Measurements from ENCODE around the gene NPM1. TPM values are rescaled to one million over a fixed set of nuclear protein-coding genes. Genes with fewer than 3 reads are reported as not detected.

NPM1 gene
- total and polyA plus RNA-seq, 7 donors: 722 to 2,962 (median 951) TPM

DNA sequence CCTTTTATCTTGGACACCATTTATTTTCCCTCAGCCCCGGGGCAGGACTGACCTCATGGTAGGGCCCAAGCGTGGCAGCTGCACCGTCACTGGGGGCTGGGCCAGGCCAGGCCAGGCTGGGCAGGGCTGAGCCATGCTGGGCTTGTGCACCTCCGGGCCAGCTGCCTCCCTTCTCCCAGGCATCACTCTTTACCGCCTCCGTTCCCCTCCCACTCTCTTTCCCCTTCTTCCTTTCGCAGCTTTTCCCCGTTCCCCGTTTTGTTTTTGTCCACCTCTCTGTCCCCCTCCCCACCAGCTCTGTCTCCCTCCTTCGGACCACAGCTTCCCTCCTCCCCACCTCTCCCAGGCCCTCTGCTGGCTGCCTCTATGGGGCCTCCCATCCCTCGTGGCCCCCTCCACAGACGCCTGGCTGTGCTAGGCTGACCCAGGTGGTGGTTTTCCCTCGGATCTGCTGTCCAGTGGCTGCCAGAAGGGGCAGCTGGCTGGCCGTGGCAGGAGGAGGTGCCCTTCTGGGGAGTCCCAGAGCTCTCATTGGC, 49.7 kb downstream of the NPM1 start:
- Histone ChIP-seq H3K27me3 (no peaks in the 10 kb centered on the region), H3K4me1 (no peaks in the 10 kb centered on the region), H3K36me3 (no peaks in the 10 kb centered on the region), H3K27ac (no peak overlapping the region), H3K9me3 (no peaks in the 10 kb centered on the region), H3K4me3 (no peak overlapping the region)
- TF ChIP-seq, protein P1, sequence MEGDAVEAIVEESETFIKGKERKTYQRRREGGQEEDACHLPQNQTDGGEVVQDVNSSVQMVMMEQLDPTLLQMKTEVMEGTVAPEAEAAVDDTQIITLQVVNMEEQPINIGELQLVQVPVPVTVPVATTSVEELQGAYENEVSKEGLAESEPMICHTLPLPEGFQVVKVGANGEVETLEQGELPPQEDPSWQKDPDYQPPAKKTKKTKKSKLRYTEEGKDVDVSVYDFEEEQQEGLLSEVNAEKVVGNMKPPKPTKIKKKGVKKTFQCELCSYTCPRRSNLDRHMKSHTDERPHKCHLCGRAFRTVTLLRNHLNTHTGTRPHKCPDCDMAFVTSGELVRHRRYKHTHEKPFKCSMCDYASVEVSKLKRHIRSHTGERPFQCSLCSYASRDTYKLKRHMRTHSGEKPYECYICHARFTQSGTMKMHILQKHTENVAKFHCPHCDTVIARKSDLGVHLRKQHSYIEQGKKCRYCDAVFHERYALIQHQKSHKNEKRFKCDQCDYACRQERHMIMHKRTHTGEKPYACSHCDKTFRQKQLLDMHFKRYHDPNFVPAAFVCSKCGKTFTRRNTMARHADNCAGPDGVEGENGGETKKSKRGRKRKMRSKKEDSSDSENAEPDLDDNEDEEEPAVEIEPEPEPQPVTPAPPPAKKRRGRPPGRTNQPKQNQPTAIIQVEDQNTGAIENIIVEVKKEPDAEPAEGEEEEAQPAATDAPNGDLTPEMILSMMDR (IDR thresholded peaks at IDR 0.05): no peak
- no peak for TF ChIP-seq EP300 (IDR thresholded peaks at IDR 0.05)
- no peak for TF ChIP-seq POLR2AphosphoS5 (IDR thresholded peaks at IDR 0.05)
- TF ChIP-seq POLR2A (IDR thresholded peaks at IDR 0.05): no peak
- intact Hi-C loops (cut with DNase I): no loop called here
- 76 to 78% methylated on average over 14 of the region's 14 CpGs for WGBS, 2 donors
- no peak for DNase-seq

DNA sequence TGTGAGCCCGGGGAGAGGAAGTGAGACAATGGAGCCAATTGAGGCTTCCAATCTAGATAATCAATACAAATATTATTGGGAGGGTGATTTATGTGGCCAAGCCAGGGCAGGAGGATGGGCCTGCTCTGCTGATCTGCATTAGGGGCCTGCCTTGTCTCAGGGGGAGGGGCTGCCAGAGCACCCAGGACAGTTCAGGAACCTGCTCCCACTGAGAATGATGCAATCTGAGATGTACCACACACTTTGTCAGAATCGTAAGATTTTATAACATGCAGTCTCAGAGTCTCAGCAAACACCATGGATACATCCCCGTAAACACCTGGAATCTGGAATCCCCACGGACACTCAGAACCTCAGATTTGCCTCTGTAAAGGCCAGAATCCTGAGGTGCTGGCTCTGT, 51.1 kb downstream of the NPM1 start:
- H3K27me3 ChIP-seq: no peaks in the 10 kb centered on the region
- WGBS, 2 donors: 52 to 83% methylated on average over 4 of the region's 4 CpGs

DNA sequence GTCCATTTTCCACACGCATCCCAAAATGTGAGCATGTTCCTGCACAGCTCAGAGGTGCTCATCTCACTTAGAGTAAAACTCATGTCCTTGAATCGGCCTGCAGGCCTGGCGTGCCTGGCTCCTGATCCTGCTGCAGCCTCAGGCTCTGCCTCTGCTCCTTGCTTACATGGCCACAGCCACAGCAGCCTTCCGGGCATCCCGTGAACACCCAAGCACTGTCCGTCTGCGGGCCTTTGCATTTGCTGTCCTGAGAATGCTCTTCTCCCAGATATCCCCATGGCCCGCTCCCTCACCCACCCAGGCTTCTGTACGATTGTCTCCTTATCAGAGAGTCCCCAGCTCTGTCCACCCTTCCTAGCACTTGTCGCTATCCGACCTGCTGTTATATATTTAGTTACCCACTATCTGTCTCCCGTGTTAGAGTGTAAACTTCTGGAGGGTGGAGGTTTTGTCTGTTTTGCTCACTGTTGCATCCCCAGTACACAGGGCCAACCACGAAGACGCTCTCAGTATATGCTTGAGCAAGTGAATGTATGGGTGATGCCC, 53.7 kb downstream of the NPM1 start:
- H3K4me3 ChIP-seq: no peak overlapping the region
- intact Hi-C loops (cut with DNase I): no loop called here
- no peak overlapping the region for H3K27ac ChIP-seq
- DNase-seq: no peak
- peaks cover 0 to 9% (median 0%) of the 10 kb centered on the region in 4 donors for H3K4me1 ChIP-seq
- WGBS, 2 donors: 92 to 93% methylated on average over 14 of the region's 14 CpGs
- no peaks in the 10 kb centered on the region for H3K9me3 ChIP-seq
- no peak for TF ChIP-seq POLR2AphosphoS5 (IDR thresholded peaks at IDR 0.05)
- TF ChIP-seq POLR2A (IDR thresholded peaks at IDR 0.05): no peak
- H3K27me3 ChIP-seq: no peaks in the 10 kb centered on the region
- no peaks in the 10 kb centered on the region for H3K36me3 ChIP-seq

More for the DNA sequence above, 51.1 kb downstream of the NPM1 start:
- DNase-seq: no peak
- Histone ChIP-seq H3K4me3 (no peak overlapping the region), H3K36me3 (no peaks in the 10 kb centered on the region), H3K27ac (no peak overlapping the region), H3K9me3 (no peaks in the 10 kb centered on the region), H3K4me1 (no peaks in the 10 kb centered on the region)
- intact Hi-C loops (cut with DNase I): no loop called here
- TF ChIP-seq, protein P1 (IDR thresholded peaks at IDR 0.05): no peak
- no peak for TF ChIP-seq POLR2AphosphoS5 (IDR thresholded peaks at IDR 0.05)
- TF ChIP-seq EP300 (IDR thresholded peaks at IDR 0.05): no peak
- no peak for TF ChIP-seq POLR2A (IDR thresholded peaks at IDR 0.05)

DNA sequence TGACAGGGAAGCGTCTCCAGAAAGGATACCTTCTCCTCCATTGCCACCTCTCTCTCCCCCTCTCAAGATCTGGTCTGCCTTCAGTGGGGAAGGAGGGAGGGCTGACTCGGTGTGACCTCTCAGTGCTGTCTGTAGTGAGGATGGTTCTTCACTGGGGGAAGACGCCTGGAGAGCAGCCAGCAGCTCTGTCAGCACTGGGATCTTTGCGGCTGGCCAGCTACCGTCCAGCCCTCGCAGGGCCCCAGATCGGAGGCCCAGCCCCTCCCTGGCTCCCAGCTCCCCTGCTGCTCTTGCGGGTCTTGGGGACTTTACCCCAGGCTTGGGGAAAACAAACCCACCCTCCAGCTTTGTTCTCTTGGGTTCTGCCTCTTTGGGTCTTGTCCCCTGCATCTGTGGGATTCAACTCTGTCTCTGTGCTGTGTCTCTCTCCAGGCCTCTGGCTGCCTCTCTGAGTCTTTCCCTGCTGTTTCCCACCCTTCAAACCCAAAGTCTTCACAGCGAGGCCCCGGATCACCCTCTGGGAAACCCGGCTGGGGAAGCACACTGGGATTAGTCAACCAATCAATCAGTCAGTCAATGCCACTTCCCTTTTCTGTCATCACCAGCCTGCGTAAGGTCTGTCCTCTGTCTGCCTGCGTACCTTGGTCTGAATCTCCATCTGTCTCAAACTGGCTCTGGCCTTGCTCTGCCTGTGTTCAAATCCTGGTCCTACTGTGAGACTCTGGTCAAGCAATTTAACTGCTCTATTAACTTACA, 54.8 kb downstream of the NPM1 start:
- TF ChIP-seq POLR2AphosphoS5 (IDR thresholded peaks at IDR 0.05) (no peak), EP300 (IDR thresholded peaks at IDR 0.05) (no peak), POLR2A (IDR thresholded peaks at IDR 0.05) (no peak)
- TF ChIP-seq, protein P1 (IDR thresholded peaks at IDR 0.05): no peak
- Histone ChIP-seq H3K9me3 (no peaks in the 10 kb centered on the region), H3K36me3 (no peaks in the 10 kb centered on the region), H3K27me3 (no peaks in the 10 kb centered on the region), H3K27ac (no peak overlapping the region), H3K4me1 (peaks cover 0 to 9% (median 0%) of the 10 kb centered on the region in 4 donors), H3K4me3 (no peak overlapping the region)
- intact Hi-C loops (cut with DNase I): no loop called here
- 68 to 78% methylated on average over 13 of the region's 13 CpGs for WGBS, 2 donors
- DNase-seq: no peak

DNA sequence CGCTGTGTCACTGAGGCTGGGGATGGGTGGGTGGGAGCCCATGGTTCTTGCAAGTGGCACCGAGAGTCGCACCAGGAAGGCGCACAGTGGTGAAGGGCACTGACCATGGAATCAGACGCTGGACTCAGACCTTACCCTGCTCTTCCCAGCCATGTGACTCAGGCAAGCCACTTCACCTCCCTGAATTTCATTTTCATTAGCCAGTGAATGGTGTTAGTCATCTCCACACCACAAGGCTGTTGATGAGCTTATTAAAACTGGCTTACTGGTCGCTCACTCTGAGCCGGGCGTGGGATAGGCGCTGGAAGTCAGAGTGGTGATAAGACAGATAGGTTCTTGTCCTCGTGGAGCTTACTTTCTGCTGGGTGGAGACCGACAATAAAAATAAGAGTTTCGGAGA, 56.9 kb downstream of the NPM1 start:
- H3K27ac ChIP-seq: no peak overlapping the region
- 91 to 92% methylated on average over 12 of the region's 12 CpGs for WGBS, 2 donors
- no peaks in the 10 kb centered on the region for H3K36me3 ChIP-seq
- peaks cover 0 to 9% (median 0%) of the 10 kb centered on the region in 4 donors for H3K4me1 ChIP-seq
- no peaks in the 10 kb centered on the region for H3K9me3 ChIP-seq
- H3K27me3 ChIP-seq: no peaks in the 10 kb centered on the region
- H3K4me3 ChIP-seq: no peak overlapping the region
- DNase-seq: no peak
- TF ChIP-seq POLR2AphosphoS5 (IDR thresholded peaks at IDR 0.05): no peak
- TF ChIP-seq POLR2A (IDR thresholded peaks at IDR 0.05): no peak
- intact Hi-C loops (cut with DNase I): no loop called here
